ENCODE measurements around the gene MR1.

GRCh38 chr1:181106022-181106312, 72.2 kb downstream of the MR1 start:
- TF ChIP-seq POLR2A (conservative IDR thresholded peaks at IDR 0.05): no peak
- no peak for TF ChIP-seq ZBTB8A (IDR thresholded peaks at IDR 0.05; ENCODE audit: partially characterized antibody)
- TF ChIP-seq, protein P1, sequence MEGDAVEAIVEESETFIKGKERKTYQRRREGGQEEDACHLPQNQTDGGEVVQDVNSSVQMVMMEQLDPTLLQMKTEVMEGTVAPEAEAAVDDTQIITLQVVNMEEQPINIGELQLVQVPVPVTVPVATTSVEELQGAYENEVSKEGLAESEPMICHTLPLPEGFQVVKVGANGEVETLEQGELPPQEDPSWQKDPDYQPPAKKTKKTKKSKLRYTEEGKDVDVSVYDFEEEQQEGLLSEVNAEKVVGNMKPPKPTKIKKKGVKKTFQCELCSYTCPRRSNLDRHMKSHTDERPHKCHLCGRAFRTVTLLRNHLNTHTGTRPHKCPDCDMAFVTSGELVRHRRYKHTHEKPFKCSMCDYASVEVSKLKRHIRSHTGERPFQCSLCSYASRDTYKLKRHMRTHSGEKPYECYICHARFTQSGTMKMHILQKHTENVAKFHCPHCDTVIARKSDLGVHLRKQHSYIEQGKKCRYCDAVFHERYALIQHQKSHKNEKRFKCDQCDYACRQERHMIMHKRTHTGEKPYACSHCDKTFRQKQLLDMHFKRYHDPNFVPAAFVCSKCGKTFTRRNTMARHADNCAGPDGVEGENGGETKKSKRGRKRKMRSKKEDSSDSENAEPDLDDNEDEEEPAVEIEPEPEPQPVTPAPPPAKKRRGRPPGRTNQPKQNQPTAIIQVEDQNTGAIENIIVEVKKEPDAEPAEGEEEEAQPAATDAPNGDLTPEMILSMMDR (IDR thresholded peaks at IDR 0.05 in 2 of 3, conservative IDR thresholded peaks at IDR 0.05 in 1 of 3; ENCODE audit: insufficient read depth in 2 of 3, low read depth in 1 of 3, low read length in 3 of 3): no peak
- TF ChIP-seq, protein P2, sequence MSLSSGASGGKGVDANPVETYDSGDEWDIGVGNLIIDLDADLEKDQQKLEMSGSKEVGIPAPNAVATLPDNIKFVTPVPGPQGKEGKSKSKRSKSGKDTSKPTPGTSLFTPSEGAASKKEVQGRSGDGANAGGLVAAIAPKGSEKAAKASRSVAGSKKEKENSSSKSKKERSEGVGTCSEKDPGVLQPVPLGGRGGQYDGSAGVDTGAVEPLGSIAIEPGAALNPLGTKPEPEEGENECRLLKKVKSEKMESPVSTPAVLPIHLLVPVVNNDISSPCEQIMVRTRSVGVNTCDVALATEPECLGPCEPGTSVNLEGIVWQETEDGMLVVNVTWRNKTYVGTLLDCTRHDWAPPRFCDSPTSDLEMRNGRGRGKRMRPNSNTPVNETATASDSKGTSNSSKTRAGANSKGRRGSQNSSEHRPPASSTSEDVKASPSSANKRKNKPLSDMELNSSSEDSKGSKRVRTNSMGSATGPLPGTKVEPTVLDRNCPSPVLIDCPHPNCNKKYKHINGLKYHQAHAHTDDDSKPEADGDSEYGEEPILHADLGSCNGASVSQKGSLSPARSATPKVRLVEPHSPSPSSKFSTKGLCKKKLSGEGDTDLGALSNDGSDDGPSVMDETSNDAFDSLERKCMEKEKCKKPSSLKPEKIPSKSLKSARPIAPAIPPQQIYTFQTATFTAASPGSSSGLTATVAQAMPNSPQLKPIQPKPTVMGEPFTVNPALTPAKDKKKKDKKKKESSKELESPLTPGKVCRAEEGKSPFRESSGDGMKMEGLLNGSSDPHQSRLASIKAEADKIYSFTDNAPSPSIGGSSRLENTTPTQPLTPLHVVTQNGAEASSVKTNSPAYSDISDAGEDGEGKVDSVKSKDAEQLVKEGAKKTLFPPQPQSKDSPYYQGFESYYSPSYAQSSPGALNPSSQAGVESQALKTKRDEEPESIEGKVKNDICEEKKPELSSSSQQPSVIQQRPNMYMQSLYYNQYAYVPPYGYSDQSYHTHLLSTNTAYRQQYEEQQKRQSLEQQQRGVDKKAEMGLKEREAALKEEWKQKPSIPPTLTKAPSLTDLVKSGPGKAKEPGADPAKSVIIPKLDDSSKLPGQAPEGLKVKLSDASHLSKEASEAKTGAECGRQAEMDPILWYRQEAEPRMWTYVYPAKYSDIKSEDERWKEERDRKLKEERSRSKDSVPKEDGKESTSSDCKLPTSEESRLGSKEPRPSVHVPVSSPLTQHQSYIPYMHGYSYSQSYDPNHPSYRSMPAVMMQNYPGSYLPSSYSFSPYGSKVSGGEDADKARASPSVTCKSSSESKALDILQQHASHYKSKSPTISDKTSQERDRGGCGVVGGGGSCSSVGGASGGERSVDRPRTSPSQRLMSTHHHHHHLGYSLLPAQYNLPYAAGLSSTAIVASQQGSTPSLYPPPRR (CRISPR knock-in tag; IDR thresholded peaks at IDR 0.05; ENCODE audit: borderline replicate concordance): no peak
- no peak for TF ChIP-seq ZNF282 (CRISPR knock-in tag; IDR thresholded peaks at IDR 0.05)
- TF ChIP-seq ZEB2 (IDR thresholded peaks at IDR 0.05): no peak
- no peak for TF ChIP-seq HCFC1 (IDR thresholded peaks at IDR 0.05; ENCODE audit: low read depth, low read length)
- no peak for TF ChIP-seq EP300 (IDR thresholded peaks at IDR 0.05; ENCODE audit: low read length)
- no peak for TF ChIP-seq ZBTB49 (CRISPR knock-in tag; IDR thresholded peaks at IDR 0.05; ENCODE audit: borderline replicate concordance)
- TF ChIP-seq FOXK1 (CRISPR knock-in tag; IDR thresholded peaks at IDR 0.05; ENCODE audit: borderline replicate concordance): no peak
- TF ChIP-seq POU5F1 (IDR thresholded peaks at IDR 0.05; ENCODE audit: borderline replicate concordance, low read depth, low read length, partially characterized antibody): no peak
